ENCODE measurements around the gene NDUFS4. TPM values are rescaled to one million over a fixed set of nuclear protein-coding genes. Genes with fewer than 3 reads are reported as not detected.
"Not testable (repeated sequence)": the region's sequence is repeated elsewhere in the genome, so short reads cannot be mapped to it uniquely, and the experiment has no call there.

Gene NDUFS4
- total RNA-seq, 4 donors from 2014 or later: 64.5 to 77.8 (median 67.5) TPM

- H3K36me3 ChIP-seq: no peaks in the 10 kb centered on the region
- H3K27ac ChIP-seq: no peak overlapping the region
- 94% methylated on average over 1 of the region's 1 CpG for WGBS
- TF ChIP-seq EP300 (IDR thresholded peaks at IDR 0.05) (no peak), CTCF (IDR thresholded peaks at IDR 0.05) (no peak), POLR2AphosphoS5 (IDR thresholded peaks at IDR 0.05) (no peak), POLR2A (IDR thresholded peaks at IDR 0.05) (no peak)
- H3K9me3 ChIP-seq: peaks cover 47% of the 10 kb centered on the region
- no peaks in the 10 kb centered on the region for H3K27me3 ChIP-seq
- no peaks in the 10 kb centered on the region for H3K4me1 ChIP-seq
- no peak overlapping the region for H3K4me3 ChIP-seq
- no peak for DNase-seq (ENCODE audit: low spot score in 2 of 2)
Measured at GRCh38 chr5:53694520-53695022, 134.1 kb downstream of the NDUFS4 start.

- H3K4me1 ChIP-seq; DNase-seq (ENCODE audit: low spot score in 2 of 2); H3K27me3 ChIP-seq; H3K9me3 ChIP-seq; H3K4me3 ChIP-seq; H3K27ac ChIP-seq; H3K36me3 ChIP-seq: not testable (repeated sequence)
- WGBS: 100% methylated on average over 1 of the region's 1 CpG
Measured at GRCh38 chr5:53710405-53710804, 150.0 kb downstream of the NDUFS4 start.

GRCh38 chr5:53712327-53712726 lies 151.9 kb downstream of the NDUFS4 start:
- no peak for TF ChIP-seq POLR2A (IDR thresholded peaks at IDR 0.05)
- no peak for TF ChIP-seq POLR2AphosphoS5 (IDR thresholded peaks at IDR 0.05)
- TF ChIP-seq CTCF (IDR thresholded peaks at IDR 0.05): no peak
- TF ChIP-seq EP300 (IDR thresholded peaks at IDR 0.05): no peak
- peaks cover 8% of the 10 kb centered on the region for H3K9me3 ChIP-seq
- 94% methylated on average over 3 of the region's 4 CpGs for WGBS
- H3K4me3 ChIP-seq: no peak overlapping the region
- H3K27ac ChIP-seq: no peak overlapping the region
- H3K36me3 ChIP-seq: no peaks in the 10 kb centered on the region
- no peaks in the 10 kb centered on the region for H3K4me1 ChIP-seq
- H3K27me3 ChIP-seq: no peaks in the 10 kb centered on the region
- no peak for DNase-seq (ENCODE audit: low spot score in 2 of 2)

GRCh38 chr5:53713978-53714666 lies 153.7 kb downstream of the NDUFS4 start:
- Histone ChIP-seq H3K9me3 (peaks cover 13% of the 10 kb centered on the region), H3K27ac (no peak overlapping the region), H3K4me1 (no peaks in the 10 kb centered on the region), H3K36me3 (no peaks in the 10 kb centered on the region), H3K27me3 (no peaks in the 10 kb centered on the region), H3K4me3 (no peak overlapping the region)
- TF ChIP-seq POLR2AphosphoS5 (IDR thresholded peaks at IDR 0.05): no peak
- TF ChIP-seq POLR2A (IDR thresholded peaks at IDR 0.05): no peak
- TF ChIP-seq EP300 (IDR thresholded peaks at IDR 0.05): no peak
- TF ChIP-seq CTCF (IDR thresholded peaks at IDR 0.05): no peak
- DNase-seq (ENCODE audit: low spot score in 2 of 2): no peak
- WGBS: 73% methylated on average over 3 of the region's 3 CpGs

GRCh38 chr5:53714667-53715010 lies 154.2 kb downstream of the NDUFS4 start:
- TF ChIP-seq POLR2AphosphoS5 (IDR thresholded peaks at IDR 0.05) (no peak), CTCF (IDR thresholded peaks at IDR 0.05) (no peak), POLR2A (IDR thresholded peaks at IDR 0.05) (no peak), EP300 (IDR thresholded peaks at IDR 0.05) (no peak)
- H3K36me3 ChIP-seq: no peaks in the 10 kb centered on the region
- peaks cover 13% of the 10 kb centered on the region for H3K9me3 ChIP-seq
- H3K4me3 ChIP-seq: no peak overlapping the region
- H3K4me1 ChIP-seq: no peaks in the 10 kb centered on the region
- H3K27me3 ChIP-seq: no peaks in the 10 kb centered on the region
- no peak for DNase-seq (ENCODE audit: low spot score in 2 of 2)
- no peak overlapping the region for H3K27ac ChIP-seq

- H3K27ac ChIP-seq: no peak overlapping the region
- DNase-seq (ENCODE audit: low spot score in 2 of 2): no peak
- H3K9me3 ChIP-seq: no peaks in the 10 kb centered on the region
- no peaks in the 10 kb centered on the region for H3K36me3 ChIP-seq
- 84% methylated on average over 3 of the region's 3 CpGs for WGBS
- TF ChIP-seq POLR2AphosphoS5 (IDR thresholded peaks at IDR 0.05): no peak
- no peak for TF ChIP-seq EP300 (IDR thresholded peaks at IDR 0.05)
- no peak for TF ChIP-seq CTCF (IDR thresholded peaks at IDR 0.05)
- TF ChIP-seq POLR2A (IDR thresholded peaks at IDR 0.05): no peak
- H3K4me3 ChIP-seq: no peak overlapping the region
- no peaks in the 10 kb centered on the region for H3K4me1 ChIP-seq
- H3K27me3 ChIP-seq: no peaks in the 10 kb centered on the region
Measured at GRCh38 chr5:53726121-53726520, 165.7 kb downstream of the NDUFS4 start.

All from suprapubic skin (tissue), 4 donors.